Spleen (tissue), 11 donors: ENCODE data around the gene TMEM204. TPM values are rescaled to one million over a fixed set of nuclear protein-coding genes. Genes with fewer than 3 reads are reported as not detected.
"Not testable (repeated sequence)": the region's sequence is repeated elsewhere in the genome, so short reads cannot be mapped to it uniquely, and the experiment has no call there.

ENCODE experiments used
- DNase-seq: peaks from one replicate; pipeline ENCODE4 v3.0.0-alpha.2; 2020
- H3K27ac ChIP-seq, 8 donors: fragments of 200-600 bp; sonication (generic) in 7 of 8; 1 replicate in 4 of 8; 2 replicates in 4 of 8; pipeline versions ENCODE4 v1.5.0 to v1.8.0; 2016 to 2021; ENCODE audit warnings: inconsistent platforms in 4 of 8, mild to moderate bottlenecking in 4 of 8, moderate library complexity in 1 of 8
- H3K27me3 ChIP-seq, 7 donors: fragments of 200-600 bp; sonication (generic) in 6 of 7; replicated peaks in 1 of 7; 1 replicate in 4 of 7; 2 replicates in 3 of 7; pipeline versions ENCODE4 v1.5.0 to v1.8.0; 2016 to 2021; ENCODE audit warnings: inconsistent platforms in 3 of 7, mild to moderate bottlenecking in 1 of 7
- H3K36me3 ChIP-seq, 6 donors: fragments of 200-600 bp; sonication (generic) in 5 of 6; 1 replicate in 4 of 6; 2 replicates in 2 of 6; pipeline versions ENCODE4 v1.5.0 to v1.8.0; 2016 to 2021; ENCODE audit warnings: inconsistent platforms in 2 of 6
- H3K4me1 ChIP-seq, 6 donors: fragments of 200-600 bp; sonication (generic) in 5 of 6; 1 replicate in 3 of 6; 2 replicates in 3 of 6; pipeline versions ENCODE4 v1.5.0 to v1.8.0; 2016 to 2021; ENCODE audit warnings: inconsistent platforms in 3 of 6
- H3K4me3 ChIP-seq, 8 donors: fragments of 200-600 bp; sonication (generic) in 7 of 8; 1 replicate in 4 of 8; 2 replicates in 4 of 8; pipeline versions ENCODE4 v1.5.0 to v1.8.0; 2016 to 2021; ENCODE audit warnings: inconsistent platforms in 4 of 8, mild to moderate bottlenecking in 4 of 8, moderate library complexity in 2 of 8
- H3K9me3 ChIP-seq, 8 donors: fragments of 200-600 bp; sonication (generic) in 7 of 8; 1 replicate in 4 of 8; 2 replicates in 4 of 8; pipeline versions ENCODE4 v1.5.0 to v1.8.0; 2016 to 2021; ENCODE audit warnings: inconsistent platforms in 4 of 8
- CTCF ChIP-seq, 11 experiments: fragments of 200-600 bp in 7 of 11; fragments of 450-650 bp in 4 of 11; sonication (generic) in 4 of 11; IDR thresholded peaks in 8 of 11; conservative IDR thresholded peaks in 3 of 11; 1 replicate in 7 of 11; 2 replicates in 4 of 11; pipeline versions ENCODE4 v1.4.0 to v1.8.0; 2016 to 2021; ENCODE audit warnings: antibody characterized with exemption in 11 of 11, inconsistent platforms in 4 of 11, mild to moderate bottlenecking in 1 of 11
- POLR2A ChIP-seq, 3 donors: fragments of 450-650 bp; IDR thresholded peaks; one replicate each; pipeline ENCODE4 v1.5.1; 2017; ENCODE audit warnings: antibody characterized with exemption in 3 of 3, mild to moderate bottlenecking in 1 of 3
- POLR2AphosphoS5 ChIP-seq, 3 donors: sonication (generic); formaldehyde crosslinking; IDR thresholded peaks; one replicate each; pipeline ENCODE4 v1.5.1; 2017; ENCODE audit warnings: antibody characterized with exemption in 3 of 3
- WGBS, 5 donors: extraction: QIAGEN DNeasy Blood & Tissue Kit in 3 of 5; methylation state at CpG; one replicate each; pipeline versions ENCODE4 v1.1.5 to v1.1.7; 2013 to 2018; 5-methylcytosine and 5-hydroxymethylcytosine counted together
- intact Hi-C: fragments of 100-400 bp; cut with DNase I; formaldehyde crosslinking; loops from one replicate; pipeline ENCODE4 v1.15.0; 2023; ENCODE audit warnings: low total_unique reads
- polyA plus RNA-seq, 3 donors: library from polyadenylated mRNA; stranded (reverse); fragments of 200-250 nt; gene quantifications; one replicate each; pipeline ENCODE4 v1.2.1, GENCODE V29; 2013
- total RNA-seq, 7 donors: library from RNA; depleted of rRNA in 3 of 7; stranded (reverse); fragments of >200 nt in 3 of 7; fragmentation: NEBNext Ultra II Directional in 4 of 7; extraction: Animal tissue kit (Norgen Biotek cat#: 25700) in 4 of 7; gene quantifications; one replicate each; pipeline versions ENCODE4 v1.1.0 to v1.2.1, GENCODE V29; 2016 to 2021
- donor health status: healthy with polysubstance abuse.
- donor health status: DM: no; HTN: no; CAD: no; lungs with moderate emphysema.
- donor health status: DM: no; HTN: no; CAD: no.
- donor health status: Bipolar disorder and iron deficiency.
- donor health status: healthy.
- donor health status: DM: no; HTN: no; CAD: no.
- donor health status: DM: yes; HTN: yes; CAD: no.

TMEM204 gene
- total and polyA plus RNA-seq, 10 donors = 10.1 to 47.1 (median 23.1) TPM

- no peak for DNase-seq
Measured at GRCh38 chr16:1590930-1591705, 57.7 kb downstream of the TMEM204 start.

GRCh38 chr16:1592446-1592845 is 59.0 kb downstream of the TMEM204 start:
- Histone ChIP-seq H3K27ac (no peak overlapping the region), H3K36me3 (peaks cover 0 to 22% (median 0%) of the 10 kb centered on the region in 6 donors), H3K9me3 (no peaks in the 10 kb centered on the region), H3K4me3 (no peak overlapping the region), H3K4me1 (no peaks in the 10 kb centered on the region), H3K27me3 (no peaks in the 10 kb centered on the region)
- 85 to 93% (median 91%) methylated on average over 15 to 16 of the region's 16 CpGs for whole genome bisulfite sequencing, 5 donors
- no peak for TF ChIP-seq CTCF (IDR thresholded peaks at IDR 0.05 in 8 of 11, conservative IDR thresholded peaks at IDR 0.05 in 3 of 11)
- no peak for TF ChIP-seq POLR2AphosphoS5 (IDR thresholded peaks at IDR 0.05)
- TF ChIP-seq POLR2A (IDR thresholded peaks at IDR 0.05) = no peak
- intact Hi-C loops = no loop called here
- no peak for DNase-seq

More at GRCh38 chr16:1590930-1591705, 57.7 kb downstream of the TMEM204 start:
- Histone ChIP-seq H3K9me3 (no peaks in the 10 kb centered on the region), H3K27me3 (no peaks in the 10 kb centered on the region), H3K4me1 (no peaks in the 10 kb centered on the region), H3K36me3 (peaks cover 0 to 32% (median under 1%) of the 10 kb centered on the region in 6 donors), H3K27ac (no peak overlapping the region), H3K4me3 (no peak overlapping the region)
- WGBS, 5 donors = 88 to 95% (median 93%) methylated on average over 23 of the region's 23 CpGs
- TF ChIP-seq CTCF (IDR thresholded peaks at IDR 0.05 in 8 of 11, conservative IDR thresholded peaks at IDR 0.05 in 3 of 11) (no peak), POLR2A (IDR thresholded peaks at IDR 0.05) (no peak), POLR2AphosphoS5 (IDR thresholded peaks at IDR 0.05) (no peak)
- intact Hi-C loops = no loop called here

GRCh38 chr16:1595511-1595910 is 62.0 kb downstream of the TMEM204 start:
- H3K4me3 ChIP-seq, H3K9me3 ChIP-seq, intact Hi-C loops, DNase-seq, H3K27ac ChIP-seq, H3K36me3 ChIP-seq, H3K4me1 ChIP-seq, H3K27me3 ChIP-seq: not testable (repeated sequence)
- 67 to 90% (median 77%) methylated on average over 5 of the region's 5 CpGs for WGBS, 5 donors

GRCh38 chr16:1596516-1596915 is 63.0 kb downstream of the TMEM204 start:
- Histone ChIP-seq H3K4me1 (no peaks in the 10 kb centered on the region), H3K9me3 (no peaks in the 10 kb centered on the region), H3K27me3 (no peaks in the 10 kb centered on the region), H3K36me3 (peaks cover 0 to 10% (median 3%) of the 10 kb centered on the region in 6 donors), H3K4me3 (no peak overlapping the region), H3K27ac (no peak overlapping the region)
- intact Hi-C loops = no loop called here
- WGBS, 5 donors = 89 to 94% (median 91%) methylated on average over 12 of the region's 12 CpGs
- TF ChIP-seq POLR2A (IDR thresholded peaks at IDR 0.05) (no peak), CTCF (IDR thresholded peaks at IDR 0.05 in 8 of 11, conservative IDR thresholded peaks at IDR 0.05 in 3 of 11) (no peak), POLR2AphosphoS5 (IDR thresholded peaks at IDR 0.05) (no peak)
- no peak for DNase-seq
